HG03159 (cell line): ENCODE results near the gene LPIN1.
"Not testable (repeated sequence)": the region's sequence is repeated elsewhere in the genome, so short reads cannot be mapped to it uniquely, and the experiment has no call there.

ENCODE experiments used
- ATAC-seq: cut with Tn5 transposase; IDR thresholded peaks from one replicate; pipeline ENCODE4 v1.9.1; 2021; ENCODE audit warnings: mild to moderate bottlenecking, moderate library complexity; ENCODE audit not compliant: unreplicated experiment

LPIN1 gene

DNA sequence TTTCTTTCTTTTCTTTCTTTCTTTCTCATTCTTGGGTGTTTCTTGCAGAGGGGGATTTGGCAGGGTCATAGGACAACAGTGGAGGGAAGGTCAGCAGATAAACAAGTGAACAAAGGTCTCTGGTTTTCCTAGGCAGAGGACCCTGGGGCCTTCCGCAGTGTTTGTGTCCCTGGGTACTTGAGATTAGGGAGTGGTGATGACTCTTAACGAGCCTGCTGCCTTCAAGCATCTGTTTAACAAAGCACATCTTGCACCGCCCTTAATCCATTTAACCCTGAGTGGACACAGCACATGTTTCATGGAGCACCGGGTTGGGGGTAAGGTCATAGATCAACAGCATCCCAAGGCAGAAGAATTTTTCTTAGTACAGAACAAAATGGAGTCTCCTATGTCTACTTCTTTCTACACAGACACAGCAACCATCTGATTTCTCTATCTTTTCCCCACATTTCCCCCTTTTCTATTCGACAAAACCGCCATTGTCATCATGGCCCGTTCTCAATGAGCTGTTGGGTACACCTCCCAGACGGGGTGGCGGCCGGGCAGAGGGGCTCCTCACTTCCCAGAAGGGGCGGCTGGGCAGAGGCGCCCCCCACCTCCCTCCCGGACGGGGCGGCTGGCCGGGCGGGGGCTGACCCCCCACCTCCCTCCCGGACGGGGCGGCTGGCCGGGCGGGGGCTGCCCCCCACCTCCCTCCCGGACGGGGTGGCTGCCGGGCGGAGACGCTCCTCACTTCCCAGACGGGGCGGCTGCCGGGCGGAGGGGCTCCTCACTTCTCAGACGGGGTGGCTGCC, 12.9 kb downstream of the LPIN1 start:
- not testable (repeated sequence) for ATAC-seq

DNA sequence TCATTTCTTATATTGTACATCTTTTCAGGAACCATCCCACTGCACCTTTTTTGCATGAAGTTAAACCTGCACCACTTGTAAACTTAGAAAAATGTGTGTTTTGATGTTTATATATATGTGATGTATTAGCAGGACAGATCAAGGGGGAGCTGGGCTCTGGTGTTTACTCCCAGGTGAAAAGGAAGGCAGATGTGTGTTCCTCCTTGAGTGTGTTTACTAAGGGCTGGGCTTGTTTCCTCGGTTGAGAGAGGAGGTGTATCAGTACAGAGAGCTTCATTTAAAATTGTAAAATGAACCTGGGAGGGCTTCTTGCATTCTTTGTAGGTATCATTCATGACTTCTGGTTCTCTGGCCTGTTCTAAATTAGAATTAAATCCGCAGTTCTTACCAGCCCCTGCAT, 14.8 kb downstream of the LPIN1 start:
- ATAC-seq: no peak

DNA sequence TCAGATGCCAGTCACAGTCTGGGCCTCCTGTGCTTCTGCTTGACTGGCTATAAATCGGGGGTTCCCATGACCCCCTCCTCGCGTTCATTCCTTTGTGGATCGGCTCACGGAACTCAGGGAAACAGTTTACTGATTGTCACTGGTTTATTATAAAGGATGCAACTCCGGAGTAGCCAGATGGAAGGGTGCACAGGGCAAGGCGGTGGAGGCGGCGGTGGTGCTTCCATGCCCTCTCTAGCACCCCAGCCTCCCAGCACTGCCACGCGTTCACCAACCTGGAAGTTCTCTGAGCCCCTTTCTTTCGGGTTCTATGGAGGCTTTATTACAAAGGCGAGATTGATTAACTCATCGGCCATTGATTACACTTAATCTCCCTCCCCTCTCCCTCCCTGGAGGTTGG, 15.6 kb downstream of the LPIN1 start:
- ATAC-seq: no peak

DNA sequence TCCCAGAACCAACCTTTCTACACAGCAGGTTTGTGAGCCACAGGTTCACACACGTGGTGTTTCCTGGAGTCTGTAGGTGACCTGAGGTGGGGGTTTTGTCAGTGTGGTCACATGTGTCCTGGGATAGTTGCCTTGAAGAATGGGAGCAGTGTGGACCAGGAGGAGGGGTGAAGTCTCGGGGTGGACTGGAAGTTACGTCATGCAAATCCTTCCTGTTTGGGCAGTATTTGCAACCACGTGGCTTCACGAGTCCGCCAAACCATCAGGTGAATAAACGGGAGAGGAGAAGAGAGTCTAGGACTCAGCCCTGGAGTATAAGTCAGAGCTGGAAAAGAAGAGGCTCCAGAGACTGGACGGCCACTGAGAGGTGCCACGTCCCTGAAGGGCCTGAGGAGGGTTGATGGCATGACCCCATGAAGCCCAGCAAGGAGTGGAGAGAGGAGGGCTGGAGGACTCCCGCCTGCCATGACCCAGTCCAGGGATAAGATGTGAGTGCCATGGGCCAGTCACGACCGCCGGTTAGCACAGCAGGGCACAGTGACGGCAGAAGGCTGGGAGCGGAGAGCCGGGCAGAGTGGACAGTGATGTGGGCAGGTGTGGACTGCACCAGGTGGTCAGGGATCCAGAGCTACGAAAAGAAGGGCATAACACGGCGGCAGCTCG, 16.5 kb downstream of the LPIN1 start:
- ATAC-seq: no peak

DNA sequence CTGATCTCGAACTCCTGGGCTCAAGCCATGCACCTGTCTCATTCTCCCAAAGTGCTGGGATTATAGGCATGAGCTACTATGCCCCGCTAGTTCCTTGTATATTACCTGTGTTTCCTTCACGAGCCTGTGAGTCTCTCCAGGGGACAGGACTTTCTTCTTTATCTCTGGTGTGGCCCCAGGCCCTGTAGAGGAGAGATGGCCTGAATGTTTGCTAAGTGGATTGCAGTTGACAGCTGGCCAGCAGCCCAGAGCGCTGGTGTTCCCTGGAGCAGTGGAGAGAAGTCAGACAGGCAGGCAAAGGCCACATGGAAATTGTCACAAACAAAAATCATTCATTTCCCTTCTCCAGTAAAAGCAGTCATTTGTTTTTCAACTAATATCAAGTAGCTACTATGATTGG, 17.9 kb downstream of the LPIN1 start:
- no peak for ATAC-seq

DNA sequence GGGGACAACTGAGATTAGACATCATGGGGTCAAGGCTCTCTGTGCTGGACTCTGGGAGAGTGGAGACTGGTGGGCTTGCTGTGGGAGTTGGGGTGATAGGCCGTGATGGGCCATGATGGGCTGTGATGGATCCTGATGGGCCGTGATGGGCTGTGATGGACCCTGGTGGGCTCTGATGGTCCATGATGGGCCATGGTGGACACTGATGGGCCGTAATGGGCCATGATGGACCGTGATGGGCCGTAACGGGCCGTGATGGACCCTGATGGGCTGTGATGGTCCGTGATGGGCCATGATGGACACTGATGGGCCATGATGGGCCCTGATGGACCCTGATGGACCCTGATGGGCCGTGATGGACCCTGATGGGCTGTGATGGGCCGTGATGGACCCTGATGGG, 18.5 kb downstream of the LPIN1 start:
- no peak for ATAC-seq

DNA sequence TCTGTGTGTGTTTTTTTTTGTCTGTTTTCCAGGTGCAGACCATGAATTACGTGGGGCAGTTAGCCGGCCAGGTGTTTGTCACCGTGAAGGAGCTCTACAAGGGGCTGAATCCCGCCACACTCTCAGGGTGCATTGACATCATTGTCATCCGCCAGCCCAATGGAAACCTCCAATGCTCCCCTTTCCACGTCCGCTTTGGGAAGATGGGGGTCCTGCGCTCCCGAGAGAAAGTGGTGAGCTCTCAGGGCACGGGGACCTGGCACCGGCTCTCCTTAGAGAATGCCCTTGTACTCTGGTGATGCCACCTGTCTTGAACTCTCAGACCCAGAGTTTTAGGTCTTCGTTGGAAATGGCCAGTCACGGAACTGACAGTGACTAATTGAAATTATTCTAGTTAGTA, 19.1 kb downstream of the LPIN1 start:
- no peak for ATAC-seq

DNA sequence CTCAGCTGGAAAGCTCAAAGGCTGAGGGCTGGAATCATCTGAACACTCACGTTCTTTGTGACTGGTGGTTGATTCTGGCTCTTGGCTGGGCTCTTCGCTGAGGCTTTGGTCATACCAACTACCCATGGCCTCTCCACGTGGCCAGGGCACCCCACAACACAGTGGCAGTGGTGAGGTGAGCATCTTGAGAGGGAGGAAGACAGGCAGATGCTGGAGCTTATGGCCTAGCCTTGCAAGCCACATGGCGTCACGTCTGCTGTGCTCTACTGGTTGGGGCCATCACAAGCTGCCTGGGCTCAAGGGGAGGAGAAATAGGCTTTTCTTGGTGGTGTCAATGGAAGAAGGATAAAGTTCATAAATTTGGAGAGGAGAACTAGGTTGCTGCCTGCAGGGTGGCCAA, 19.6 kb downstream of the LPIN1 start:
- ATAC-seq: no peak

DNA sequence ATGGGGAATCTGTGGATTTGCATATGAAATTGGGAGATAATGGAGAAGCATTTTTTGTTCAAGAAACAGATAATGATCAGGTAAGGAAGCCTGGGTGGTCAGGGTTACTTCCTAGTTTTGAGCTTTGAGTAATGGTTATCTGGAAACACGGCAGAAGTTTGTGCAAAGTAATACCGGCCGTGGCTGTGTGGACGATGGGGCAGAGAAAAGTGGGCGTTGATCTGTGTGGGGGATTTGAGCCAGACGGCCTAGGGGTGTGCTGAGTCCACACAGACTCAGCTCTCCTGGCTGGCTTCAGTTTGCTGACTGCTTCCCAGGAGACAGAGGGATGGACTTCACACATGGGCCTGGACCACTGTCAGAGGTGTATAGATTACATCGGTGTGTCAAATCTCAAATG, 21.3 kb downstream of the LPIN1 start:
- ATAC-seq: no peak

DNA sequence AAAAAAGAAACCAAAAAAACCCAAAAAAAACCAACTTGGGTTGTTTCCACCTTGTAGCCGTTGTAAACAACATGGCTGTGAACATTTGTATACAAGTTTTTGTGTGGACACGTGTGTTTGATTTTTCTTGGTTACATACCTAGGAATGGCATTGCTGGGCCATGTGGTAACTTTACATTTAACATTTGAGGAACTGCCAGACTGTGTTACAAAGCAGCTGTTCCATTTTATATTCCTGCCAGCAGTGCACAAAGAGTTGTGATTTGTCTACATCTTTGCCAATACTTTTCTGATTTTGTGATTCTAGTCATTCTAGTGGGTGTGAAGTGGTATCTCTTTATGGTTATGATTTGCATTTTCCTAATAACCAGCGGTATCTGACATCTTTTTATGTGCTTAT, 22.5 kb downstream of the LPIN1 start:
- no peak for ATAC-seq

DNA sequence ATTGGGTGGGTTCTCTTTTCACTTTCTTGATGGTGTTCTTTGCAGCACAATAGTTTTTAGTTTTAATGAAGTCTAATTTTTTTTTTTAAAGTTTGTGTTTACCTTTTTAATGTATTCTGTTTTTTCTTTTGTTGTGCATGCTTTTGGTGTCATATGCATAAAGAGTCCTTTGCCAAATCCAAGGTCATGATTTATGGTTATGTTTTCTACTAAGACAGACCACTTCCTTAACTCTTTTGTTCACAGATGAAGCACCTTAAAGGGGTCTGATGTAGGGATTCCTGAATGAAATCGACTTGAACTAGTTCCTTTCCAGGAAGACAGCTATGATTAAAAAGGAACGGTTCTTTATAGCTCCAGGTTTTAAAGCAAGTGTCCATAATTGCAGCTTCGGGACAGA, 23.1 kb downstream of the LPIN1 start:
- no peak for ATAC-seq

DNA sequence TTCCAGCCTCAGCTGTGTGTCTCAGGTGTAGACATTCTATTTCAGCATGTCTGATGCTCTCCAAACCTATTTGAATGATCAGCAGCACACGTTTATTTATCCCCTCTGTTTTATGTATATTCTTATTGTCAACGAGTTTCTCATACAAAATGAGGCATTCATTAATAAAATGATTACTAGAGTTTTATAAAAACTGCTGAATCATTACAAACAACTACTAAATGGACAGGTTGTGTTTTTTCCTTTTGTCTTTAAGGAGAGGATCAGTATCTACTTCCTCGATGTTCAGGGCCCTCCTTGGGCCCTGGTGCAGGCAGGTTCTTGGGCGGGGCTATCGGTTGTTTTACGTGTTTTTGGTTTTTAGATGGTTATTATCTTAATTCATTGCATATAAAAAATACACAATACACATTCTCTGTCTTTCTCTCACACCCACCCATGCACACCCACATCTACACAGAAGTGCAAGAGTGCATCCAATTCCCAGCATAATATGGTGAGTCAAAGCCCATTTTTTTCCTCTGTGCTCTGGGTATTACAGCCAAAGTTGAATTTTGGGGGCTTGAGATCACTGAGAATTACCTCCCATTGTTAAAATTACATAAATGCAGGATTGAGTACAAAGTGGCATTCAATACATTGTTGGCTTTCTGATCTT, 24.2 kb downstream of the LPIN1 start:
- ATAC-seq: no peak

DNA sequence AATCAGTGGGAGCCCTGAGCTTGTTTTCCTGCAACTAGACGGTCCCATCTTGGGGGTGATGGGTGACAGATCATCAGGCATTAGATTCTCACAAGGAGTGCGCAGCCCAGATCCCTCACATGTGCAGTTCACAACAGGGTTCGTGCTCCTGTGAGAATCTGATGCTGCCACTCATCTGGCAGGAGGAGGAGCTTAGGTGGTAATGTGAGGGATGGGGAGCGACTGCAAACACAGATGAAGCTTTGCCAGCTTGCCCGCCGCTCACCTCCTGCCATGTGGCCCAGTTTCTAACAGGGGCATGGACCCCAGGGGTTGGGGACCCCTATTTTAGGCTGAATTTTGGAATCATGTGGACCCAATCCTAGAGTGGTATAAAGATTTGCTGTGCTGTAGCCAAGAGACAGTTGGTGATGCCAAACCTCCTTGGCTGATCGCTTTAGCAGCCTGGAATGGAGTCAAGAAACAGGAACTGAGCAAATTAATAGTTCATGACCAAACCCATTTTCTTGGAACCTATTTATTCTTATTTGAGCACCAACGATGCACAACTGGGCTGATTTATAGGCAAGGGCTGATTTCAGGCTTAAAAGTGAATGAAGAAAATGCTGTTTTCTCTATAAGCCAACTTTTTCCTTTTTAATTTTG, 25.7 kb downstream of the LPIN1 start:
- ATAC-seq: no peak

DNA sequence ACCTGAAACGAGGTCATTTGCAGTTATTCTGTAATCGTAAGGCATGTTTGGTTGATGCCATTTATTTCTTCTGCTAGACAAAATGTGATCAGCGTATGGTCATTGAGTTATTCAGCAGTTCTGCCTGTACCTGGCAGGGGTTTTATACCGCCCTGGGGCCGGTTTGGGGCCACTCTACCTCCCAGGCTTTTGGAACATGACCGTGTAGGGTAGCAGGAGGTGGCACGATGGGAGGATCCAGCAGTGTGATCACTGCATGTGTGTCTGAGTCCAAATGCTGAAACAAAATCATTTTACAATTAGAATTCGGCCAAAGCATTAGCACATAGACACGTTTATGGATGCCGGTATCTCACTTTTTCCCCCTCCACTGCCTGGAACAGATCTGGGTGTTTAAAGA, 26.7 kb downstream of the LPIN1 start:
- no peak for ATAC-seq

DNA sequence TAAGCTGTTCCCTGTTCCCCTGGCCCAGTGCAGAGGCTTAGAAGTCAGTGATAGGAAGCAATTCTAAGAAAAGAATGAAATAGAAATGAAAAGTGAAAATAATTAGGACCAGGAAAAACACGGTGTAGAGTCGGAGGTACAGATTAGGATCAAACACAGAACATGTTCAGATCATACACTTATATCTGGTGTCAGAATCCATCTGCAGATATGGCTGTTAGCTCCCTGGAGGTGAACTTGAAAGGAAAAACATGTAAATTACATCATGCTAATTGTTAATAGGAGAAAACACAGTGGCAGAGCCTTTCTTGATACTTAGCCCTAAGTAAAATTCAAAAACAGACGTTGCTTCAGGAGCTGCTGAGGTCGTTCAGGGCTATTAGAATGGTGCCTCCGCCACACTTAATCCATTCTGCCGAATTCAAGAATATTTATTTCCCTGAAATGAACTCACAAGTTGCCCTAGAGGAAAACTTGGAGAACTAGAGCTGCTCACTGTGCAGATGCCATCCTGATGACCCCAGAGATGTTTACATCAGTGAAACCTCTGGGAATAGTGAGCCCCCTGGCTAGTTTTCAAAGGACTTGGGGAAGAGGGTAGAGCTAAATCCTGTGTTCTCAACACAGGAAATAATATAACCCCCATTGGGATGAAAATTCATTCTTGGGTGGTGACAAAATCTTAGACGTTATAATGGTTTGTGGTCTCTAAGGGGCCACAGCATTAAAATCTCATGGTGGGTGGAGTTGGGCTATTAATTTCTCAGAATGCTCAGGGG, 27.5 kb downstream of the LPIN1 start:
- ATAC-seq: no peak

DNA sequence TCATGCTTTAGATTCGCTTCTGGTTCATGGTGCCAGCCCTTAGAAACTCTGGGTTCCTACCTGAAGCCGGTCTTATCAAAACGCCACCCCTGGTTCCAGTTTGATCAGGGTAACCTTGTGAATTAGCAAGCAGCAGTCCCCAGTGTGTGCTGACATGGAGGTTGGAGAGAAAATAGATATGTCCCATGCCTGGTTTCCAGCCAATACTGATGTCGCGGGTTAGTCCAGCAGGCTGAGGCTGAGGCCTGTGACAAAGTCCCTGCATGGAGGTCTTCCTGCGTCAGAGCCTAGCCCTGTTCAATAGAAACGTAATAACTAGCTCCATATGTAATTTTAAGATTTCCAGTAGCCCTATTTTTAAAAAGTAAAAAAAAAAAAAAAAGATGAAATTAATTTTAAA, 28.2 kb downstream of the LPIN1 start:
- no peak for ATAC-seq

DNA sequence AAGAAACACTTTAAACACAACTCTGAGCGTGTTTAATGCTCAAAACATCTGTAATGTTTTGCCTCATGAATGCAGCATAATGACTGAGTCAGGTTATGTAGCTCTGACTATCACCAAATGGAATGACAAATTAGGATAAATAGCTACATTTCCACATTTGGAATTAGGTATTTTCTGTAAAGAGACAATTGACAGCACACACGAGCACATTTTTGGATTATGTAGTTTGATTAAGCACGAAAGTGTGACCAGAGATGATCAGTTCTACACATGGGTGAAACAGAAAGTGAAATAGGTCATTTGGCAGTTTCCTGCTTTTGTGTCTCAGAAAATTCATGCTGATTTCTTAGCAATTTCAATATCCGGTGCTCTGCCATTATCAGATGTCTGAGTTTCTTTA, 29.0 kb downstream of the LPIN1 start:
- peak; percentile 75 for ATAC-seq

DNA sequence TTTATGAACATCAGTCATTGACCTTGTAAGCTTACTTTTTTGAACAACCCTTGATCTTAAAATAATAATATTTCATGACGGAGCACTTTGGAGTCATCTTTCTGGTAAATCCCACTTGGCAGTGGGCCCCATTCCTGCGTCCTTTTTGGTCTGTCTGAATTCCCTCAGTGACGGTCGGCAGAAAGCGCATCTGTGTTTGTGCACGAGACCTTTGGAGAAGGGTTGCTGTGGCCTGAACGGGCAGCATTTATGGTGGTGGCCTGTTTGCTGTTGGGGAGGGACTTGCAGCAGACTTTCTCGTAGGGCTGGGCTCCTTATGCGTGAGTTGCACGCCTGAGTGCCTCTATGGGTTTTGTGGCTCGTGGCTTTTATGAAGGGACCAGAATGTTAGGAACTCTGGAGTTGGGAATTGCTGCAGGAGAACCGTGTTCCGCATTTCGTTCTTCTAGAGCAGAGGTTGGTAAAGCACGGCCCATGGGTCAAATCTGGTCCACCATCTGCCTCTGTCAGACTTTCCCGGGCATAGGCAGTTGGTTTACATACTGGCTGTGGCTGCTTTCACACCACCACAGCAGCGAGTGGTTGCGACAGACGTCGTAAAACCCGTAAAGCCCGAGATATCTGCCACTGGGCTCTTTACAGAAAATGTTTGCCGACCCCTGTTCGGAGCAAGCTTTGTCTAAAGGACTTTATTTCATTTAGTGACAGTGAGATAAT, 30.8 kb downstream of the LPIN1 start:
- no peak for ATAC-seq

DNA sequence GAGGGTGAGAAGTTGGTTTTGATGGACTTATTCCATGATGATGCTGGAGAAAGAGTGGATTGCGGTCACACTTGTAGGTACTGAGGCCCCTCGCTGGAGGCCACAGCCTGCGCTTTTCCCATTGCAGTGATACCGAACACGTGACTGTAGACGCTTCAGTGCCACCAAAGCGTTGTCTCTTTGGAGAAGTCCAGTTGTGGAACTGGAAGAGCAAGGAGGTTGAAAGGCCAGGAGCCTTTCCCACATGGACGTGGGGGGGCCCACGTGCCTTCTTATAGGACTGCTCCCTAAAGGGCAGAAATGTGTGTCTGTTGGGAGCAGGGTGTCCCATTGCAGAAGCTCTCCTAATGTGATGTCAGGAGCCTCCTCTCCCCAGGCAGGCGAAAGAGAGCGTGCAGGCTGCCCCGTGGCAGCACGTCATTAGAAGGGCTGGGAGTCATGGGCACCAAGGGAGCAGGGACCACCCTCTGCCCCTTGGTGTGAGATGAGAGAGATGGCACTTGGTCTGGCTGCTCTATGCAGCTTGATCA, 31.5 kb downstream of the LPIN1 start:
- no peak for ATAC-seq

DNA sequence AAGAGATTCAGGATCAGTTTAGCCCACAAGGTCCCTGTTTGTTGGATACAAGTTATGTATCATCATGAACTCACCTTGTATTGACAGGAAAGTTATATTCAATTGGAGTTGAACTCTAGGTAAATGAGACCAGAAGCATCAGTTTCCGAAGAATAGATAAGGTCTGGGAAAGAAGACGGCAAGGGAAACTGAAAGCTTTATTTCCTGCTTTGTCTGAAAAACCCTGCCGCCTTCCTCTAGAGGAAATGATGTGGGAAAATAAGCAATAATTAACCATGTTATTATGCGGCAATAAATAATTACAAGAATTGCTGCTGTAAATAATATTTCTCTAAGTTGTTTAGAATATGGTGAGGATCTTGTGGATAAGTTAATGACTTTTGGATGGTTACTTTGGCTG, 32.0 kb downstream of the LPIN1 start:
- ATAC-seq: no peak
